Mesenteric fat pad (tissue), 1 donor: ENCODE data around the gene HELZ2. TPM values are rescaled to one million over a fixed set of nuclear protein-coding genes. Genes with fewer than 3 reads are reported as not detected.

Experiments used
- DNase-seq: peaks from one replicate; pipeline ENCODE4 v3.0.0-alpha.2; 2020; ENCODE audit warnings: low spot score
- total RNA-seq: library from RNA; stranded (reverse); fragmentation: NEBNext Ultra II Directional; extraction: Animal tissue kit (Norgen Biotek cat#: 25700); gene quantifications from one replicate; pipeline ENCODE4 v1.2.1, GENCODE V29; 2021
- donor health status: DM: yes; HTN: yes; CAD: no.

The HELZ2 gene
- total RNA-seq, 1 donor from 2014 or later, result 50.8 TPM

GRCh38 chr20:63527184-63527583 lies 46.9 kb downstream of the HELZ2 start:
- no peak for DNase-seq

- no peak for DNase-seq
These were observed 48.1 kb downstream of the HELZ2 start for GRCh38 chr20:63525971-63526370.

GRCh38 chr20:63525185-63525584 lies 48.9 kb downstream of the HELZ2 start:
- no peak for DNase-seq

Other genes with a start within 250 kb of the HELZ2 start
- not detected for gene CHRNA4, start 212.9 kb downstream of the HELZ2 start, total RNA-seq
- gene KCNQ2, start 101.6 kb downstream of the HELZ2 start, total RNA-seq, result not detected
- 1.2 TPM for gene EEF1A2, start 75.2 kb downstream of the HELZ2 start, total RNA-seq
- gene PPDPF, start 53.5 kb downstream of the HELZ2 start, total RNA-seq, result 173 TPM
- gene PTK6, start 36.9 kb downstream of the HELZ2 start, total RNA-seq, result 0.10 TPM
- gene SRMS, start 26.5 kb downstream of the HELZ2 start, total RNA-seq, result not detected
- gene FNDC11, start 20.1 kb downstream of the HELZ2 start, total RNA-seq, result 0.13 TPM
- 10.0 TPM for gene GMEB2, start 52.9 kb upstream of the HELZ2 start, total RNA-seq
- 9.9 TPM for gene STMN3, start 79.2 kb upstream of the HELZ2 start, total RNA-seq
- gene RTEL1, start 84.1 kb upstream of the HELZ2 start, total RNA-seq, result 31.7 TPM
- gene TNFRSF6B, start 122.4 kb upstream of the HELZ2 start, total RNA-seq, result 4.7 TPM
- 47.3 TPM for gene ARFRP1, start 133.7 kb upstream of the HELZ2 start, total RNA-seq
- gene ZGPAT, start 133.8 kb upstream of the HELZ2 start, total RNA-seq, result 26.7 TPM
- gene LIME1, start 162.4 kb upstream of the HELZ2 start, total RNA-seq, result 6.5 TPM
- gene SLC2A4RG, start 165.5 kb upstream of the HELZ2 start, total RNA-seq, result 62.0 TPM